Thyroid gland (tissue), 4 donors: ENCODE data around the gene SH3RF3. TPM values are rescaled to one million over a fixed set of nuclear protein-coding genes. Genes with fewer than 3 reads are reported as not detected.

Source experiments
- DNase-seq, 2 donors: peaks; one replicate each; pipeline ENCODE4 v3.0.0-alpha.2; 2019
- H3K27ac ChIP-seq, 3 donors: fragments of 200-600 bp; sonication (generic); 1 replicate in 2 of 3; 2 replicates in 1 of 3; pipeline ENCODE4 v1.5.1; 2016 to 2019; ENCODE audit warnings: mild to moderate bottlenecking in 1 of 3, moderate library complexity in 1 of 3
- H3K27me3 ChIP-seq: fragments of 200-600 bp; sonication (generic); one replicate; pipeline ENCODE4 v1.5.1; 2019
- H3K36me3 ChIP-seq, 2 donors: fragments of 200-600 bp; sonication (generic); one replicate each; pipeline ENCODE4 v1.5.1; 2016 to 2019
- H3K4me1 ChIP-seq, 2 donors: fragments of 200-600 bp; sonication (generic); one replicate each; pipeline ENCODE4 v1.5.1; 2017 to 2019
- H3K4me3 ChIP-seq, 3 donors: fragments of 200-600 bp; sonication (generic); replicated peaks in 1 of 3; 1 replicate in 2 of 3; 2 replicates in 1 of 3; pipeline ENCODE4 v1.5.1; 2016; ENCODE audit warnings: mild to moderate bottlenecking in 1 of 3
- H3K9me3 ChIP-seq: fragments of 200-600 bp; sonication (generic); one replicate; pipeline ENCODE4 v1.5.1; 2017
- POLR2A ChIP-seq, 2 donors: fragments of 450-650 bp; IDR thresholded peaks; one replicate each; pipeline ENCODE4 v1.6.1; 2017; ENCODE audit warnings: antibody characterized with exemption in 2 of 2, mild to moderate bottlenecking in 2 of 2, moderate library complexity in 1 of 2
- WGBS, 2 donors: methylation state at CpG; one replicate each; pipeline ENCODE4 v1.1.5; 2017; 5-methylcytosine and 5-hydroxymethylcytosine counted together
- intact Hi-C: fragments of 100-400 bp; cut with DNase I; formaldehyde crosslinking; loops from one replicate; pipeline ENCODE4 v1.15.1; 2023
- total RNA-seq, 4 donors: library from RNA; depleted of rRNA; stranded (reverse); fragments of >200 nt; gene quantifications; one replicate each; pipeline ENCODE4 v1.2.3, GENCODE V29; 2016
- TF ChIP-seq, protein P1 (sequence below), 6 experiments: fragments of 200-600 bp in 3 of 6; fragments of 450-650 bp in 3 of 6; sonication (generic) in 3 of 6; IDR thresholded peaks; one replicate each; pipeline ENCODE4 v1.5.1; 2016 to 2019; ENCODE audit warnings: antibody characterized with exemption in 6 of 6, mild to moderate bottlenecking in 2 of 6, inconsistent platforms in 1 of 6, moderate library complexity in 1 of 6

Gene SH3RF3
- total RNA-seq, 4 donors from 2014 or later = 2.1 to 7.4 (median 2.8) TPM

DNA sequence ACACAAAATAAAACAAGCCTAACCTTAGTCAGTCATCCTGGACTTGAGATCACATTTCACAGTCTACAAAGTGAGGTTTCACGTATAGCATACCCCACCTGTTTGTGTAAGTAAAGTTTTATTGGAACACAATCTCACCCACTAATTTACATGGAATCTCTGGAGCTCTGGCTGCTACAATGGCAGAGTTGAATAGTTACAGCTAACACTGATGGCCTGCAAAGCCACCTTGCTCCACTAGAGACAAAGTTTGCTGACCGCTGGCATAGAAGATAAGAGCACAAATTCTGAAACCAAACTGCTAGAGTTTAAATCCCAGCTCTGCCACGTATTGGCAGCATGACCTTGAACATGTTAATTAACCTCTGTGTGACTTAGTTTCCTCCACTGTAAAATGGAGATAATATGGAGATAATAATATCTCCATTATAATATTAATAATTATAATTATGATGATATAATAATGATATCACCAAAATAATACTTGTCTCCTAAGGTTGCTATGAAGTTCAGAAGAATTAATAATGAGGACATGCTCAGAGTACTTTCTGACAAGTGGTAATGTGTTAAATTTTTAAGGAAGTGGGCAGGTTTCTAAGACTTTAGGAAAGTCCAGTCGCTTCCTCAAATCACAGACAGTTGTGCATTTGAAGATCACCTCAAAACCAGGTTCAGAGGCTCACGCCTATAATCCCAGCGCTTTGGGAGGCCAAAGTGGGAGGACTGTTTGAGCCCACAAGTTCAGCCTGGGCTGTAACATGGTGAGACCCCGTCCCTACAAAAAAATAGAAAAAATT is 204.6 kb downstream of the SH3RF3 start:
- no peak for DNase-seq
- Histone ChIP-seq H3K27me3 (no peaks in the 10 kb centered on the region), H3K4me1 (peaks cover 2 to 16% of the 10 kb centered on the region in 2 donors), H3K4me3 (no peak overlapping the region), H3K27ac (no peak overlapping the region), H3K36me3 (no peaks in the 10 kb centered on the region), H3K9me3 (no peaks in the 10 kb centered on the region)
- 79 to 89% methylated on average over 7 of the region's 7 CpGs for WGBS, 2 donors
- intact Hi-C loops = no loop called here
- TF ChIP-seq, protein P1, sequence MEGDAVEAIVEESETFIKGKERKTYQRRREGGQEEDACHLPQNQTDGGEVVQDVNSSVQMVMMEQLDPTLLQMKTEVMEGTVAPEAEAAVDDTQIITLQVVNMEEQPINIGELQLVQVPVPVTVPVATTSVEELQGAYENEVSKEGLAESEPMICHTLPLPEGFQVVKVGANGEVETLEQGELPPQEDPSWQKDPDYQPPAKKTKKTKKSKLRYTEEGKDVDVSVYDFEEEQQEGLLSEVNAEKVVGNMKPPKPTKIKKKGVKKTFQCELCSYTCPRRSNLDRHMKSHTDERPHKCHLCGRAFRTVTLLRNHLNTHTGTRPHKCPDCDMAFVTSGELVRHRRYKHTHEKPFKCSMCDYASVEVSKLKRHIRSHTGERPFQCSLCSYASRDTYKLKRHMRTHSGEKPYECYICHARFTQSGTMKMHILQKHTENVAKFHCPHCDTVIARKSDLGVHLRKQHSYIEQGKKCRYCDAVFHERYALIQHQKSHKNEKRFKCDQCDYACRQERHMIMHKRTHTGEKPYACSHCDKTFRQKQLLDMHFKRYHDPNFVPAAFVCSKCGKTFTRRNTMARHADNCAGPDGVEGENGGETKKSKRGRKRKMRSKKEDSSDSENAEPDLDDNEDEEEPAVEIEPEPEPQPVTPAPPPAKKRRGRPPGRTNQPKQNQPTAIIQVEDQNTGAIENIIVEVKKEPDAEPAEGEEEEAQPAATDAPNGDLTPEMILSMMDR (IDR thresholded peaks at IDR 0.05) = peak in 3 of 6 experiments; percentile 20 to 27 (median 26)
- no peak for TF ChIP-seq POLR2A (IDR thresholded peaks at IDR 0.05)

DNA sequence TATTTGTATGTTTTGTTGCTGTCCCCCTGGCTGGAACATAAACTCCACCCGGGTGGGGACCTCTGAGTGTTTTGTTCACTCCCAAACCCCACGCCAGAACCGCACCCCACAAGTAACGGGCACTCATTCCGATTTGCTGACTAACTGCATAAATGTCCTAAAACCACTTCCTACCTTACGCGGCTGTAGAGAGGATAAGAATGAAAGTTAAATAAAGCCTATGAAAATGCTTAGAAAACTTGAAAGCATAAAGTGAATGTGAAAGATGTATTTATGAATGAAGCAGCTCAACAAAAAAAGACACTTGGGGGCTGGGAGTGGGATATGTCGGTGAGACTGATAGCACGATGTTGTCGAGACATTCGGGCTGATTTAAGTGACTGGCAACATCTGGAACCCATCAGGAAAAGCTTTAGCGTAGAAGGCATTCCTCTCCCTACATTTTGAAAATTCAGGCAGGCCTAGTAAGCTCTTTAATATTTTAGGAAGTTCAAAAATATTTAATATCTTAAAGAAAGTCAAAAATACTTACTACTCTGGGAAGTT is 206.7 kb downstream of the SH3RF3 start:
- no peak for DNase-seq
- H3K36me3 ChIP-seq = no peaks in the 10 kb centered on the region
- no peak for TF ChIP-seq POLR2A (IDR thresholded peaks at IDR 0.05)
- TF ChIP-seq, protein P1 (IDR thresholded peaks at IDR 0.05) = no peak
- no peak overlapping the region for H3K4me3 ChIP-seq
- peaks cover 2 to 22% of the 10 kb centered on the region in 2 donors for H3K4me1 ChIP-seq
- no peaks in the 10 kb centered on the region for H3K9me3 ChIP-seq
- no peaks in the 10 kb centered on the region for H3K27me3 ChIP-seq
- no peak overlapping the region for H3K27ac ChIP-seq
- WGBS, 2 donors = 67 to 73% methylated on average over 12 of the region's 12 CpGs
- intact Hi-C loops = no loop called here

DNA sequence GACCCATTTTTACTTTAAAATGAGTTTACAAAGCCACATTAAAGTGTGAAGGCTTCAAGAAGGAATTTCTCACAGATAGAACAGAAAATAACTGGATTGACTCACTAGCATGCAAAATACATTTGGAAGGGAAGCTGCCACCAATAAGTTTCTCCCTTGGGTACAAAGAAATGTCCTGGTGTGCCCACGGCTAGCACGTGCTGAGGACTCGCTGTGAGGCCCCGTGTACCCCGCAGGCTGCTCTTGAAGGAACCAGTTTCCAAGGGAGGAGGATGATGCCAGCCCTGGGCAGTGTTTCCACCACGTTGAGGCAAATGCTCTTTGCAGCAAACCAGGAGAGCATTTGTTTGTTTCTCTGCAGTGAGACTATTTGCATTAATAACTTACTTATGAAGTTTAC is 207.3 kb downstream of the SH3RF3 start:
- intact Hi-C loops = no loop called here
- H3K27me3 ChIP-seq = no peaks in the 10 kb centered on the region
- H3K27ac ChIP-seq = no peak overlapping the region
- H3K4me1 ChIP-seq = peaks cover under 1 to 19% of the 10 kb centered on the region in 2 donors
- no peak for DNase-seq
- 53 to 77% methylated on average over 6 of the region's 6 CpGs for WGBS, 2 donors
- no peaks in the 10 kb centered on the region for H3K36me3 ChIP-seq
- H3K9me3 ChIP-seq = no peaks in the 10 kb centered on the region
- no peak for TF ChIP-seq POLR2A (IDR thresholded peaks at IDR 0.05)
- TF ChIP-seq, protein P1 (IDR thresholded peaks at IDR 0.05) = no peak
- H3K4me3 ChIP-seq = no peak overlapping the region

DNA sequence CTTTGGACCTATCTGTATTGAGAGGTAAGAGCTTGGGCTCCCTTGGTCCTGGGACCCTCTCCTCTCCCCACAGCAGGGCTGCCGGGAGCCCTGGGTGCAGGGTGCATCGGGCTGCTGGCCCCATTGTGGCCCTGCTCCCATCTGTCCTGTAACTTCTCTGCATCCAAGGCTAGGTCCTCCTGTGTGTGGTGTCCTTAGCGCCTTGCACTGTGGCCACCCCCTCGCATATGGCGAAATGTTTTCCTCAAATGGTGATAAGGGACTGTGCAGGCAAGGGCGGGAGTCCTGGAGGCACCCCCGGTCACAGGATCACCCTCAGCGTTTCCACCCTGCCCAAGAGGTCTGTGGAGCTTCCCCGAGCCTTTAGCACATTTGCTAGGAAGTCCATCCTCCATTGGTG is 208.2 kb downstream of the SH3RF3 start:
- no peak for DNase-seq
- H3K4me3 ChIP-seq = no peak overlapping the region
- peaks cover 0 to 12% of the 10 kb centered on the region in 2 donors for H3K4me1 ChIP-seq
- TF ChIP-seq, protein P1 (IDR thresholded peaks at IDR 0.05) = no peak
- no peak for TF ChIP-seq POLR2A (IDR thresholded peaks at IDR 0.05)
- WGBS, 2 donors = 91 to 99% methylated on average over 8 to 9 of the region's 9 CpGs
- H3K27me3 ChIP-seq = no peaks in the 10 kb centered on the region
- H3K27ac ChIP-seq = no peak overlapping the region
- intact Hi-C loops = no loop called here
- H3K9me3 ChIP-seq = no peaks in the 10 kb centered on the region
- H3K36me3 ChIP-seq = no peaks in the 10 kb centered on the region

DNA sequence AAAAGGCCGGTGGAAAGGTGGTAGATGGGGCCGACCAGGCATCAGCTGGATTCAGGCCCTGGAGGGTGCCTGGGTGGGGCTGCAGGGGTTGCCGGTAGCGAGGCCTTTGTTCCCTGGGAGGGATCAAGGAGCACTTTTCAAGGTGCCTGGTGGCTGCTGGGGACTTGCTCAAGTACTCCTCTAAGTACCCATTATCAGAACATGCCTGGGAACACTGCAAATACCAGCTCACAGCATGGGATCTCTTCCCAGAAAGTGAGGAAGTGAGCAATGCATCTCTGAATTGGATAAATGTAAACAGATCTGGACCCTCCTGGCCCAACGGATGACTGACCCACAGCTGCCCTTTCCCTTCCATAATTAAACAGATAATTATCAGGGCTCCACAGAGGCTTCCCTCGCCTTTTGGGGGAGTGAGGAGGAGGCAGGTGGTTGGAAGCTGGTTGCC is 210.5 kb downstream of the SH3RF3 start:
- no peak for DNase-seq
- TF ChIP-seq POLR2A (IDR thresholded peaks at IDR 0.05) = no peak
- TF ChIP-seq, protein P1 (IDR thresholded peaks at IDR 0.05) = no peak
- H3K9me3 ChIP-seq = no peaks in the 10 kb centered on the region
- WGBS, 2 donors = 53 to 80% methylated on average over 3 to 6 of the region's 6 CpGs
- H3K36me3 ChIP-seq = no peaks in the 10 kb centered on the region
- H3K4me1 ChIP-seq = peaks cover 0 to 6% of the 10 kb centered on the region in 2 donors
- intact Hi-C loops = no loop called here
- H3K27ac ChIP-seq = no peak overlapping the region
- no peaks in the 10 kb centered on the region for H3K27me3 ChIP-seq
- H3K4me3 ChIP-seq = no peak overlapping the region
